ENCODE results near the gene VAMP3. TPM values are rescaled to one million over a fixed set of nuclear protein-coding genes. Genes with fewer than 3 reads are reported as not detected.
A peak's percentile ranks its signal among the peaks of the same experiment; 100 is the strongest.

VAMP3 gene
- total RNA-seq, 4 donors from 2014 or later, result 48.0 to 69.0 (median 66.1) TPM

- Histone ChIP-seq H3K4me1 (no peaks in the 10 kb centered on the region), H3K4me3 (no peak overlapping the region), H3K27me3 (no peaks in the 10 kb centered on the region), H3K27ac (no peak overlapping the region), H3K36me3 (peaks cover 0 to 59% (median 0%) of the 10 kb centered on the region in 3 donors), H3K9me3 (peaks cover 0 to 13% (median 3%) of the 10 kb centered on the region in 4 donors)
- DNase-seq, result no peak
- TF ChIP-seq CTCF (IDR thresholded peaks at IDR 0.05), result no peak
- TF ChIP-seq POLR2A (IDR thresholded peaks at IDR 0.05), result no peak
Measured at GRCh38 chr1:7795406-7795805, 24.3 kb downstream of the VAMP3 start.

- TF ChIP-seq POLR2A (IDR thresholded peaks at IDR 0.05) (no peak), CTCF (IDR thresholded peaks at IDR 0.05) (no peak)
- no peak overlapping the region for H3K27ac ChIP-seq
- no peaks in the 10 kb centered on the region for H3K4me1 ChIP-seq
- no peaks in the 10 kb centered on the region for H3K27me3 ChIP-seq
- no peaks in the 10 kb centered on the region for H3K9me3 ChIP-seq
- H3K36me3 ChIP-seq, result peaks cover 0 to 78% (median 0%) of the 10 kb centered on the region in 3 donors
- no peak for DNase-seq
- no peak overlapping the region for H3K4me3 ChIP-seq
Measured at GRCh38 chr1:7805460-7805859, 34.4 kb downstream of the VAMP3 start.

- H3K4me3 ChIP-seq, result no peak overlapping the region
- no peak for TF ChIP-seq POLR2A (IDR thresholded peaks at IDR 0.05)
- TF ChIP-seq CTCF (IDR thresholded peaks at IDR 0.05), result peak; percentile 12 to 58 (median 52)
- H3K9me3 ChIP-seq, result peaks cover 0 to 4% (median under 1%) of the 10 kb centered on the region in 4 donors
- peaks cover 0 to 81% (median 0%) of the 10 kb centered on the region in 3 donors for H3K36me3 ChIP-seq
- H3K4me1 ChIP-seq, result no peaks in the 10 kb centered on the region
- no peak overlapping the region for H3K27ac ChIP-seq
- no peak for DNase-seq
- no peaks in the 10 kb centered on the region for H3K27me3 ChIP-seq
Measured at GRCh38 chr1:7808253-7808844, 37.3 kb downstream of the VAMP3 start.

- peaks cover 0 to 8% (median 3%) of the 10 kb centered on the region in 4 donors for H3K9me3 ChIP-seq
- H3K36me3 ChIP-seq, result peaks cover 0 to 81% (median 0%) of the 10 kb centered on the region in 3 donors
- H3K27me3 ChIP-seq, result no peaks in the 10 kb centered on the region
- no peak for DNase-seq
- H3K4me3 ChIP-seq, result no peak overlapping the region
- H3K27ac ChIP-seq, result no peak overlapping the region
- TF ChIP-seq POLR2A (IDR thresholded peaks at IDR 0.05), result no peak
- H3K4me1 ChIP-seq, result no peaks in the 10 kb centered on the region
Measured at GRCh38 chr1:7809742-7810141, 38.6 kb downstream of the VAMP3 start.

GRCh38 chr1:7810395-7810794 is 39.3 kb downstream of the VAMP3 start:
- H3K4me3 ChIP-seq, result no peak overlapping the region
- peaks cover 0 to 74% (median 0%) of the 10 kb centered on the region in 3 donors for H3K36me3 ChIP-seq
- no peak for DNase-seq
- no peak for TF ChIP-seq POLR2A (IDR thresholded peaks at IDR 0.05)
- TF ChIP-seq CTCF (IDR thresholded peaks at IDR 0.05), result no peak
- peaks cover 0 to 8% (median 3%) of the 10 kb centered on the region in 4 donors for H3K9me3 ChIP-seq
- no peaks in the 10 kb centered on the region for H3K4me1 ChIP-seq
- no peaks in the 10 kb centered on the region for H3K27me3 ChIP-seq
- no peak overlapping the region for H3K27ac ChIP-seq

- TF ChIP-seq CTCF (IDR thresholded peaks at IDR 0.05), result no peak
- DNase-seq, result no peak
- peaks cover 0 to 8% (median 3%) of the 10 kb centered on the region in 4 donors for H3K9me3 ChIP-seq
- H3K4me1 ChIP-seq, result no peaks in the 10 kb centered on the region
- H3K4me3 ChIP-seq, result no peak overlapping the region
- no peak overlapping the region for H3K27ac ChIP-seq
- peaks cover 0 to 63% (median 0%) of the 10 kb centered on the region in 3 donors for H3K36me3 ChIP-seq
- H3K27me3 ChIP-seq, result no peaks in the 10 kb centered on the region
Measured at GRCh38 chr1:7811476-7811875, 40.4 kb downstream of the VAMP3 start.

All from Peyer's patch (tissue), 4 donors.